SHP77 treated with DMSO at 0.1 percent for 48 hours (cell line): Measurements from ENCODE around the gene MATN1.

Source experiments
- DNase-seq: peaks from one replicate; lab custom pipeline; 2025; lab: John Stamatoyannopoulos, UW

Gene MATN1

DNA sequence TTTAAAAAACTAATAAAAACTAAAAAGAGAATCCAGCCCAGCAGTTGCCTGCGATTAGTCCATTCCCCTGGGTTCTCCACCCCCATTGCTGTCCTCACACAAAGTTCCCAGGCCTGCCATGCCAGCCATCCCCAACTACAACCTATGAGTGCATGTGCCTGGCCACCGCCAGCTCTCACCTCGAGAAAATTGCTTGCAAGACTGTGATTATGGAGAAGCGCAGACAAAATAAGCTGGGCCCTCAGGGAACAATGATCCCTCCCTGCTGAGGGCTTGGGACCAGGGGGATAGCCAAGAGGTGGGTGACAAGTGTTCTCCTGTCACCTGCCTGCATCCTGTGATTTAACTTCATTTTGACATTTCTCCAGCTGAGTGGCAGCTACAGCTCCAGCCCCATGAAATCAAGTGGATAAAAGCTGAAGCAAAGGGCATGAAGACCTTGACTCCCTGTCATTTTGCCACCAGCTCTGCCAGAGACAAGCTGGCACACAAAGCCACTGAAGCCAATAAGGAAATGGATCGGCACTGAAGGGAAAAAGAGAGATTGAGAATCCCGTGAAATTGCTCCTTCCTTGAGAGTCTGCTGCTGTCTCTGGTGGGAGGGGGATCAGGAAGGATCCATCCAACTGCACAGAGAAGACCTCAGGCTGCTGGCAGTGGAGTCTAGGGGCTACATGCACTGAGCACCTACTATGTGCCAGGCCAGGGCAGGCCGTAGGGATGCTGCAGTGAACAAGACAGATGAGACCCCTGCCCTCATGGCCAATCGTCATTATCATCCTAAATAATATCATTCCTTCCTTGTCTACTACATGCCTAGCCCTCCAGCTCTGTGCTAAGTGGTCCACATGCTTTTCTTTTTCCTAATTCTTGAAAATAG lies 40.7 kb downstream of the MATN1 start:
- DNase-seq = no peak

DNA sequence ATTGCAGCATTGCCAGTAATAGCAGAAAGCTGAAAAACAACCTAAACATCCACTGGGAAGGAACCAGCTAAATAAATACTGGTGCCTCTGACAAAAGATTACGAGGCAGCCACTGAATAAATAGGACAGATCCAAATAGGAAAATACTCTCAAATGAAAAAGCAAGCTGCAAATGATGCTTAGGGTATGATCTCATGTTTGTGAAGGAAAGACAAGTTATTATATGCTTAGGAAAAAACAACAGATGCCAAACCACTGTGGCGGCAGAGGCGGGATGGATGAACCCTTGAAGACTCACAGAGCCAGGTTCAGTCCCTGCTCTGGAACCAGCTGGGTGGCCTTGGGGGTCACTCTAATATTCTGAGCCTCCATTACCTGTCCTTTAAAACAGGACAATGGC lies 41.6 kb downstream of the MATN1 start:
- no peak for DNase-seq

DNA sequence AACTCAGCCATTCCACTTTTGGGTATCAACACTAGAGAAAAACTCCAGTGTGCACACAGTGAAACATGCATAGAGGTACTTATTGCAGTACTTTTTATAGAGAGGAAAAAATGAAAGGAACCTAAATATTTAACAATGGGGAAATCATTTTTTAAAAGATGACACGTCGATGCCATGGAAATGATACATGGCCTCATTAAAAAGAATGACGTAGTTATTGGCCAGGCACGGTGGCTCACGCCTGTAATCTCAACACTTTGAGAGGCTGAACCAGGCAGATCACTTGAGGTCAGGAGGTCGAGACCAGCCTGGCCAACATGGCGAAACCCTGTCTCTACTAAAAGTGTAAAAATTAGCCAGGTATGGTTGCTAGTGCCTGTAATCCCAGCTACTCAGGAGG lies 42.5 kb downstream of the MATN1 start:
- no peak for DNase-seq

DNA sequence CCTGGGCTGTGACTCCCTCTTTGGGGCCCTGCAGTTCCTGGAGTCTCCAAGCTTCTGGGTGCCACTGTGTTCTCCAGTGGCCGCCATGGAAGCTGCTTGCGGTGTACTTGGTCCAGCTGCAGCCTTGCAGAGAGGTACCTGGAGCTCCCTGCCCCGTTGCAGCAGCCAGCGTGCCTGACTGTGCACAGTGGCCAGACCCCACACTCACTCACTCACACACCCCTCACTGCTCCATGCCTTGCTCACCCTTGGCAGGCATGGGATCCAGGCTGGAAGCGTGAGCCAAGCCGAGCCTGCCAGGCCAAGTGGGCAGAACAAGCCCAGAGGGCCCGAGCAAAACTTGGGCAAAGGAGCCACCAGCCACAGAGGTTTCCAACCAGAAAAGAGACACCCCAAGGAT lies 43.0 kb downstream of the MATN1 start:
- DNase-seq = no peak

DNA sequence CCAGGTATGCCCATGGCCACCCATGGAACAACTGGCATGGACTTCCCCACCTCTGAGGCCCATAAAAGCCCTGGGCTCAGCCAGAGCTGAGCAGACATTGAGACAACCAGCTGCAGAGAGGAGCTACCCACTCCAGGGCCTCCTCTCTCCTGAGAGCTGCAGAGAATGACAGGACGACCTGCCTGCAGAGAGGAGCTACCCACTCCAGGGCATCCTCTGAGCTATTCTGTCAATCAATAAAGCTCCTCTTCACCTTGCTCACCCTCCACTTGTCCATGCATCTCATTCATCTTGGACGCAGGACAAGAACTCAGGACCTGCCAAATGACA lies 43.4 kb downstream of the MATN1 start:
- DNase-seq = no peak

DNA sequence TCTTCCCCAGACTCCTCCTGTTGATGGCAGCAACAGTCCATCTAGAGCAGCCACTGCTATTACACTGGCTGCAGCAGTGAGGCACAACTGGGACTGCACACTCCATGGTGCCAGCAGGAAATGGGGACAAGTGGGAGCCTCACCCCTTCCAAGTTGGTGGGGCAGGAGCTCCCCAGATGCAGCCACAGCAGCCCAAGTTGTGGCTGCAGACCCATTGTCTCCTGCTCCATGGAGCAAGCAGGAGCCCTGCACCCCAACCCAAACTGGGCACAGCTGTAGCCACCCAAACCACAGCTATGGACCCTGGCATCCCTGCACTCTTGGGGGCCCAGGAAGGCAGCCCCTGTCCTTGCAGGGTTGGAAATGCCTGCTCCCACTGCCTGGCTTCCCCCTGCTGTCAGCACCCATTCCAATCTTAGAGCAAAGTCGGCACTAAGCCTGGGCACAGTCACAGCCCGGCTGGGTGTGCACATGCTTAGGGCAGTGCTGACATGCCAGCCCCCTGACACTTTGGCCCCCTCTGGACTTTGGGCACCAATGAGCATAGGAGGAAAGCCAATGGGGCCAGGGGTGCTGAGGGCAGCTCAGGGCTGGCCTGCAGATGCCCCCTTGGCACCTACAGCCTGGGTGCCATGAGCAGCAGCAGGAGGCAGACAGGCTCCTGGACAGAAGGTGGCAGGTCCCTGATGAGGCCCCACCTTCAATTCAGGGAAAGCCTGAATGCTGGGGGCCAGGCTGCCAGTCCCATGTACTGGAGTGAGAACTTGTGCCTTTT lies 44.0 kb downstream of the MATN1 start:
- no peak for DNase-seq

DNA sequence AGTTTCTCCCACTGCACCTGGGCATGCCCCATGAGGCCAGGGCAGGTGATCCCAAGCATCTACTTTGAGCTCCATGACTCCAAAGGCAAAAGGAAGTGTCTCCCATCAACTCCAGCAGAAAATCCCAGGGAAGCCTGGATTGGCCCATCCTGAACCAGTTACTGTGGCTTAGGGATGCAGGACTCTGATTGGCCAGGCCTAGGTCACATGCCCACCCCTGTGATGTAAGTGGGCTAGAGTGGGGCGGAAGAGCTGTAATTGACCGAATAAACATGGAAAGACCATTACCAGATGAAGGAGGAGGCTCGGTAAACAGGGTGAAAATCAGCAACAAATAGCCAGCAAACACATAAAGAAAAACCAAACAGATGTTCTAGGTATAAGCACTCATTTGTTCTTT lies 45.2 kb downstream of the MATN1 start:
- DNase-seq = no peak

DNA sequence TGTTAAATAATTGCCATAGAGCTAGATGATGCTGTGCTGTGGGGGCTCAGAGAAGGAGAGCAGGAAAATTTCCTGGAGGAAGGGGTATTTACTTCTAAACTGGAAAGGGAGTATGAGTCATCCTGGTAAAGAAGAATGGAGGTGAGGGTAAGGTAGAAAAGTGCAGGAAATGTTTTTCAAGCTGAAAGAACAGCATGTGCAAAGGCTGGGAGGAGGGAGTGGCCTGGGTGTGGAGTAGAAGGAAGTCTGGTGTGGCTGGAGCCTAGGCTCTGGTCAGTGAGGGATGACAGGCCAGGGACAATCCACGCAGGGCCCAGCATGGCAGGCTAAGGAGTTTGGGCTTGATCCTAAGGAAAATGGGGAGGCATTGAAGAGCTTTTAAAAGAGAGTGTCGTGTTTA lies 45.9 kb downstream of the MATN1 start:
- DNase-seq = no peak

DNA sequence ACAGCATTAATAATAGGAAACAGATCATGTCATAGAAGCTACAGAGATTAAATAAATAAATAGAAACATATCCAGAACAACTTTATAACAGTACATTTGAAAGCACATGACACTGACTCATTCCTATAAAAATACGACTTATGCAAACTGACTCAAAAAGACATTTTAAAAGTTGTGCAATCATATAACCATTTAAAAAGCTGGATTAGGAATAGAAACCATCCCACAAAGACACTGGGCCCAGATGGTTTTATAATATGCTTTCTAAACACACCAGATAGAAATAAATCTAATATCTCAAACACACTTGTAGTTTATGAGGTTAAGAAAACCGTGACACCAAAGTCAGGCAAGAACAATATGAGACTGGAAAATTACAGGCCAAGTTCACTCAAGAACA lies 47.6 kb downstream of the MATN1 start:
- no peak for DNase-seq

DNA sequence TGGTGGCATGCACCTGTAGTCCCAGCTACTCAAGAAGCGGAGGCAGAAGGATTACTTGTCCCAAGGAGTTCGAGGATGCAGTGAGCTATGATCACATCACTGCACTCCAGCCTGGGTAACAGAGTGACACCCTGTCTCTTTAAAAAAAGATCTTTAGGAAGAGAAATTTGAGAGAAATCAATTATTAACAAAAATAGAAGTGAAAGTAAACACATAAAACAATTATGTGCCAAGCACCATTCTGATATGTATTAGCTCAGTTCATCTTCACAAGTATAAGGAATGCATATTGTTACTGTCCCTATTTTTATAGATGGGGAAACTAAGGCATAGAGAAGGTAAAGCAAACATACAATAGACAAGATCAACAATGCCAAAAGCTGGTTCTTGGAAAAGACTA lies 48.1 kb downstream of the MATN1 start:
- DNase-seq = no peak

DNA sequence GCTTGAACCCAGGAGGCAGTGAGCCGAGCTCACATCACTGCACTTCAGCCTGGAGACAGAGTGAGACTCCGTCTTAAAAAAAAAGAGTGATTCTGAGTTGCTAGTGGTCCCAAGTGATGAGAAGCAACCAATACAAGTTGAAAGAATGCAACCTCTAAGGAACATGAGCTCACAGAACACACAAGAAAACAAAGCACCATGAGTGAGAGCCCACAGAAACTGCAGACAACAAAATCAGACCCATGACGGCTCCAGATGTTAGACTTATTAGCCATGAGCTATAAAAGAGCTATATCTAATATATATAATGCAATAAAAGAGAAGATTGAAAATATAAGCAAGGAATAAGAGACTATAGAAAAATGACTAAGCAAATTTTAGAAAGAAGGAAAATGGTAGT lies 50.0 kb downstream of the MATN1 start:
- no peak for DNase-seq

DNA sequence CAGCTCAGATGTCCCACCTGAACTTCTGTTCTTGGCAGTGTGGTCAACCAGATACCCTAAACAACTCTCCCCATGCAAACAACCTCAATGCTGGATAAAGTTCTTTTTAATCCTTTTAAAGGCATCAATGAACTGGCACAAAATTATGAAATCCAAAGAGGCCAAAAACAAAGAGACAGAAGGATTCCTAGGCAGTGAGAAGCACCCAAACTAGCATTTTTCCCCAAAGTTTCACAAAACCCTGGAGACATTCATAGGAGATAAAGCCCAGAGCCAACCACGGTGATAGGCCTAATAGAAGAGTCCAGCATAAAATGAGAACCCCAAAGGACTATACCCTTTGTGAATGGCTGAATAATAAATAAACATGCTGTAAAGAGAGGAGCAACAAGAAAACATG lies 50.7 kb downstream of the MATN1 start:
- no peak for DNase-seq

DNA sequence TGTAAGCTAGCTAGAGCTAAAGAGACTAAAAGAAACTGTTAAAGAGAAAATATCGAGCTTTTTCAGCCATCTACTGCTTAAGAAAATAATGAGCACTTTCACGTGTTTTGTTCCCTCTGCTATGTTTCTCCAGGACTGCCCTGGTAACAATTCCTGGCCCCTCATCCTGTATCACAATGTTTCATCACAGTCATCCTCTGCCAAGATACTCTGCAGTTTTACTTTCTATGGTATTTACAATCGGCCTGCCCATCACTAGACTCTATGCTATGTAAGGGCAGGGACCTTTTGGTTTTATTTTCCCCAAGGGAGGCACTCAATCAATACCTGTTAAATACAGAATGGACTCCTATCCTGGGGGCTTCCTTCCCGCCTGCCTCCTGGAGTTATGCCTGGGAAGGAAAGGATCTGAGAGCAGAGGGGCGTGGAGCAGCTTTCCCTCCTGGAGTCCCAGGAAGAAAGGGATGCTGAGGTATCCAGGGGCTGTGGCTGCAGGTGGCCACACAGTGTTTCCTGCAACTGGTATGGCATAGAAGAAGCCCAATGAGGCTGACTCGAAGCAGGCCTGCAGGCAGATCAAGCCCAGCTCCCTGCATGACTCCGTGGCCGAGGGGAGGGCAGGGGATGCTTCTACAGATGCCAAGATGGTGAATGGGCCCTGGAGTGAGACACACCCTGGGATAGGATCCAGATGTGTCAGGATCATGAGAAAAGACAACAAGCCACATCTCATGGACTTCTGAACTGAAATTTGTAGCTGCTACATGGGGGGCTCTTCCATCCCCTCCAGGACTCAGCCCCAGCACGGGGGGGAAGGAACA lies 52.9 kb downstream of the MATN1 start:
- DNase-seq = no peak

DNA sequence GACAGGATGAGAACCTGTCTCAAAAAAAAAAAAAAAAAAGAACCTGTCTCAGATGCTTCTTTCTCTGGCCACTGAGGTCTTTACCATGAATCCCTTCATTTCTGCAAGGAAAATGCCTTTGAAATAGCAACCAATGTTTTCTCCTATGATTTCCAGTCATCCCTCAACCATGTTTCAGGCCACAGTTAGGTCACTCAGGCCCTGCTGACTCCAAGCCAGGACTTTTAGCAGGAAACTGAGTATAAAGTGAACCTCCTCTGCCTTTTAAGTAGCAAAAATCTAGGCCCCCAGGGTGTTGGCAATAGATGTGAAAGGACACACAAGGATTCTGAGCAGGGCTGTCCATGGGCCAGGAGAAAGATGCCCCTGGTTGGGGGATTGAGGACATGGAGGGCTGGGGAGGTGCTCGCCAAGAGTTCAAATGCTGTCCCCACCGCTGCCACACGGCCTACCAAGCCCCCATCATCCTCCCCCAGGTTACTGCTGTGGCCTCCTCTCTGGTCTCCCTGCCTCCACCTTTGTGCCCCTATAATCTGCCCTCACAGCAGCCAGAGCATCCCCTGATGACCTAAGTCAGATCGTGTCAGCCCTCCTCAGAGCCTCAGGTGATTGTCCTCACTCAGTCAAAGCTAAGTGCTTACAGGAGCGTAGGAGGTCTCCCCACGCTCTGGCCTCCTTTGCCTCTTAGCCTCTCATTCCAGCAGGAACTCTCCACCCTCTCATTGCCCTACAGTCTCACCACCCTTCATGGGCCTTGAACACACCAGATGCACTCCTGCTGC lies 54.6 kb downstream of the MATN1 start:
- no peak for DNase-seq

DNA sequence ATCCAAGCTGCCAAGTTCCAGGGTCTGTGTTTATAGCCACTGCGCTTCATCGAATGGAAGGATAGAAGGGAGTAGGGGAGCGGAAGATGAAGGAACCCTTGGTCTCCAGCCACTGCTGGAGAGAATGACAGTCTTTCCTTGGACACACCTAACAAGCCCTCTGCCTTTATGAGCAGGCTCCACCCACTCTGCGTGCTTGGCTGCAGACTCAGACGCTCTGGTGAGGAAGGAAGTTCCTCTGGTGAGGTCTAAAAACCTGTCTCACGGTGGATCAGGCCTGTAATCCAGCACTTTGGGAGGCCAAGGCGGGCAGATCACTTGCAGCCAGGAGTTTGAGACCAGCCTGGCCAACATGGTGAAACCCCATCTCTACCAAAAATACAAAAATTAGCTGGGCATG lies 55.4 kb downstream of the MATN1 start:
- DNase-seq = no peak

DNA sequence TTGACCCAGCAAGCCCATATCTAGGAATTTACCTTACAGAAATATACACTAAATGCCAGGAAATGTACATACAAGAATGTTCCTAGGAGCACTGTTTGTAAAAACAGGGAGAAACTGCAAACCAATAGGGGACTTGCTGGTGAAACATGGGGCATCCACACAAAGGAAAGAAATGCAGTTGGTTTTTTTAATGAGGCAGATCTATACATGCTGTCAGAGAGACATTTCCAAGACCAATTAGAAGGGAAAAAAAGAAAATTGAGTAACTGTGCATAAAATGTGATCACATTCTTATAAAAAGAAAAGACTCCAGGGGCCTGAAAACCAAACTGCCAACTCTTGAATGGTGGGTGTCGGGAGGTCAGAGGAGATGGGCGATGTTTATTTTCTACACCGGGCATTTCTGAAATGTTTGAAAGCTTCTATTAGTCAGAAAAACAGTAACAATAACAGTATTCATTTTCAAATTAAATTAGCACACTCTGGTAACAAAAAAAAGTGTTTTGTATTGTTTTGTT lies 56.6 kb downstream of the MATN1 start:
- DNase-seq = no peak

DNA sequence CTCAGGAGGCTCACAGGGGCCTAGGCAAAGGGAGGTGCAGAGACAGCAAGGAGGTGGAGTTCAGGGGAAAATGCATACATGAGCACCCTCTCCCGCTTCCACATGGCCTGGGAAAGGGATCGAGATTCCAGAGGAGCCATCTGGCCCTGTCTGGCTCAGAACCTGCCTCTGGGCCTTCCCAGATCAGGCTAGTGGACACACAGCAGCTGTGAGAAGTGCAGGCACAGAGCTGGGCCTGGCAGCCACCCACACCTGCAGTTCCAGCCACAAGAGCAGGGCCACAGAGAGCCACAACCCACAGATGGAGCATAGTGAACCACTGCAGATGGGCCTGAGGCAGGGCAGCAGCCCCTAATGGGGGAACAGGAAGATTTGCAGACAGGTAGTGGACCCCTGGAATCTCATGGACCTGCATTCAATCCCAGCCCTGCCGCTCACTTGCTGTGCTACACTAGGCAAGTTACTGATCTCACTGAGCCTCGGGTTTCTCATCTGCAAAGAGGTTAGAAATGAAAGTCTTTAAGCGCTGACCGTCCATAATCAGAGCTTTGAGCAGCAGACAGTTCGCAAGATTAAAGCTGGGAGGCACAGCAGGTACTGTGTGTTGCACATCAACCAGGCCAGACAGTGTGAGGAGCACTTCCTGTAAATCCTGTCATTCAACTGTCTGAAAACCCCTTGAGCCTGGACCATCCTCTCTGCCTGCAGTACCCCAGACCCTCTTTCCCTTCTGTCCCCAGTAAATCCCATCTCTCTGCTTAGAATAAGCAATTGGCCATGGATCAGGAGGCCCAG lies 58.0 kb downstream of the MATN1 start:
- no peak for DNase-seq

DNA sequence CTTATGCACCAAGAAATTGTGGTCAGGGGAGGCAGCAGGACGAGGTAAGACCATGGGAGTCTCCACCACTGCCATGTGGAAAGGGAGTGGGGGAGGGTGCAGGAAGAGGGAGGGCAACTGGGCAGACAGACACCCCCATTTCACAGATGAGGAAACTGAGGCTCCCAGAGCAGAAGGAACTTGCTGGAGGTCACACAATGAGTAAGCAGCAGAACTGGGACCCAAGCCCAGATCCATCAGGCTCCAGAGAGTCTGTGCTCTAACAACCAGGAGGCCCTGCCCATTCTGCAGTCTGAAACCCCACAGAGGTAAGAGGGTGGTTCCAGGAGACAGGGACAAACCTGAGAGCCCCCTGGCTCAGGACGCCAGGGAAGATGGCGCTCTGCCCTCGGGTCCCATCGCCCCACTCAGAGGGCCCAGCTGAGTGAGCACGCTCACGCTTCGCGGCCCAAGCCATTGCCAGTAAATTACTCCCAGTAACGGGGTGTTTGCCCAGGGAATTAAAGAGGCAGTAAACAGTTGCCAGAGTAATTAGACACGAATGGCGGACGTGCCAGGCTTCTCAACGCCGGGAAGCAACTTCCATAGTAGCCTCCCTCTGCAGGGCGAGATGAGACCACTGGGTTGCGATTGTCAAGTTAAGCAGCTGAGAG lies 59.2 kb downstream of the MATN1 start:
- no peak for DNase-seq

DNA sequence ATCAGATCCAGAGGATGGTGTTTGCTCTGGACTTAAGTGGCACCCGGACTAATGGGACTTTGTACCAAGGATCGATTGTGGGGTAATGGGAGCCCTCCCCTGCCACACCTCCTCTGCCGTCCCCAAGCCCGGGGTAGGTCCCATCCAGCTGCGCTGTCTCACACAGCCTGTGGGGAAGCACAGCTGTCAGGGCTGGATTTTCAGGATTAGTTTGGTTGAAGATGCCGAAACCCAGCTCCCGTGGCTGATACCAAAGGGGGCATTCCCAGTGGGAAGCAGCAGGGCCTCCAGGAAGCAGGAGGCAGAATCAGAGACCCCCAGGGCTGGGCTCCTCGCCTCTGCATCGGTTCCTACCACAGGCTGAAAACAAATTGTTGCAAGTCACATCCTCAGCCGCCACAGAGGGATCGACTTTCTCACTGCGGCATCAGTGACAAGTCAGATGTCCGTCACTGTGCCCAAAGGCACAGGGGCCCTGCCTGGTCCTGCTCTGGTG lies 59.7 kb downstream of the MATN1 start:
- DNase-seq = no peak

DNA sequence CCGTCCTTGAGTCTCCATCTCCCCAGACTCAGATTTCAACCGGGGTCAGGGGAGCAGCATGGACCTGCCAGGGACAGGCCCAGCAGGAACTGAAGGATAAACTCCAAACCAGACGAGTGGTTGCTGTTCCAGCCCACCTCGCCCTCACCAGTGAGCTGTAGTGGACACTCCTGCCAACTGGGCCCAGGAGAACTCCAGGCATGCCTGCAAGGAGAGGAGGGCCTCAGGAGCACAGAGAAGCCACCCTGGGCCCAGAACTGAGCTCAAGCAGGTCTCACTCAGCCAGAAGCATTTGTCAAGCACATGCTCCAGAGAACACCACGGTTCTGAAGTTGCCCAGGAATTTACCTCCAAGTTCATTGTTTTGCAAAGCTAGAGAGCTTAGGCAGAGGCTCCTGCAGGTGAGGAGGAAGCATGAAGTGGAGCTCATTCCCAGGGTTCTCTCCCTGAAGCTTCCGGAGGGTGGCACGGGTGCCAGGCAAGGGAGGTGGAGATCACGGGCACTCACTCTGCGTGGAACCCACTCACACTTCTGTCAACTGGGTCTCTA lies 61.0 kb downstream of the MATN1 start:
- no peak for DNase-seq
